Measurements from ENCODE around the gene PPP3CA. TPM values are rescaled to one million over a fixed set of nuclear protein-coding genes. Genes with fewer than 3 reads are reported as not detected.

Gene PPP3CA
- total RNA-seq, 2 donors from 2014 or later = 36.6 to 39.2 TPM

DNA sequence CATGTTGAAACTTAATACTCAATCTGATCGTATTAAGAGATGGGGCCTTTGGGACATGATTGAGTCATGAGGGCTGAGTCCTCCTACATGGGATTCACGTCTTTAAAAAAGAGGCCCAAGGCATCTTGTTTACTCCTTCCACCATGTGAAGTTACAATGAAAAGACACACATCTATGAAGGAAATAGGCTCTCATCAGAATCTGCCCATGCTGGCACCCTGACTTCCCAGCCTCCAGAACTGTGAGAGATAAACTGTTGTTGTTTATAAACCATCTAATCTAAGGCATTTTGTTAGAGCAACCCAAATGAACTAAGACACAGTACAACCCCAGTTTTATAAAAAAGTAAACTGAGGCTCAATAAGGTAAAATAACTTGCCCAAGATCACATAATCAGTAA, 32.3 kb downstream of the PPP3CA start:
- peaks cover 10% of the 10 kb centered on the region for H3K9me3 Mint-ChIP-seq
- no peak for DNase-seq
- Histone ChIP-seq H3K4me3 (ENCODE audit: low read length) (no peak overlapping the region), H3K9ac (ENCODE audit: extremely low read depth, low read length, poor library complexity, severe bottlenecking) (no peak overlapping the region), H3K4me1 (ENCODE audit: control insufficient read depth, insufficient read depth, low read length) (no peaks in the 10 kb centered on the region), H3K27ac (ENCODE audit: low read depth, low read length) (no peak overlapping the region), H3K9me3 (ENCODE audit: control insufficient read depth, low read length) (peaks cover 9% of the 10 kb centered on the region), H3K36me3 (ENCODE audit: control insufficient read depth, insufficient read depth, low read length) (no peaks in the 10 kb centered on the region), H3K27me3 (ENCODE audit: control insufficient read depth, insufficient read depth, low read length, poor library complexity, severe bottlenecking) (no peaks in the 10 kb centered on the region)
- H3K4me3 Mint-ChIP-seq = no peak overlapping the region
- peaks cover 1% of the 10 kb centered on the region for H3K4me1 Mint-ChIP-seq
- H3K27me3 Mint-ChIP-seq (ENCODE audit: insufficient read depth) = no peaks in the 10 kb centered on the region
- H3K27ac Mint-ChIP-seq = no peak overlapping the region
- peaks cover 10% of the 10 kb centered on the region for H3K36me3 Mint-ChIP-seq (ENCODE audit: low read depth)
- TF ChIP-seq, protein P1, sequence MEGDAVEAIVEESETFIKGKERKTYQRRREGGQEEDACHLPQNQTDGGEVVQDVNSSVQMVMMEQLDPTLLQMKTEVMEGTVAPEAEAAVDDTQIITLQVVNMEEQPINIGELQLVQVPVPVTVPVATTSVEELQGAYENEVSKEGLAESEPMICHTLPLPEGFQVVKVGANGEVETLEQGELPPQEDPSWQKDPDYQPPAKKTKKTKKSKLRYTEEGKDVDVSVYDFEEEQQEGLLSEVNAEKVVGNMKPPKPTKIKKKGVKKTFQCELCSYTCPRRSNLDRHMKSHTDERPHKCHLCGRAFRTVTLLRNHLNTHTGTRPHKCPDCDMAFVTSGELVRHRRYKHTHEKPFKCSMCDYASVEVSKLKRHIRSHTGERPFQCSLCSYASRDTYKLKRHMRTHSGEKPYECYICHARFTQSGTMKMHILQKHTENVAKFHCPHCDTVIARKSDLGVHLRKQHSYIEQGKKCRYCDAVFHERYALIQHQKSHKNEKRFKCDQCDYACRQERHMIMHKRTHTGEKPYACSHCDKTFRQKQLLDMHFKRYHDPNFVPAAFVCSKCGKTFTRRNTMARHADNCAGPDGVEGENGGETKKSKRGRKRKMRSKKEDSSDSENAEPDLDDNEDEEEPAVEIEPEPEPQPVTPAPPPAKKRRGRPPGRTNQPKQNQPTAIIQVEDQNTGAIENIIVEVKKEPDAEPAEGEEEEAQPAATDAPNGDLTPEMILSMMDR (conservative IDR thresholded peaks at IDR 0.05) = no peak
- WGBS, 2 experiments (ENCODE audit: insufficient coverage in 1 of 2, insufficient read length in 1 of 2) = 83 to 100% methylated on average over 1 to 2 of the region's 2 CpGs

DNA sequence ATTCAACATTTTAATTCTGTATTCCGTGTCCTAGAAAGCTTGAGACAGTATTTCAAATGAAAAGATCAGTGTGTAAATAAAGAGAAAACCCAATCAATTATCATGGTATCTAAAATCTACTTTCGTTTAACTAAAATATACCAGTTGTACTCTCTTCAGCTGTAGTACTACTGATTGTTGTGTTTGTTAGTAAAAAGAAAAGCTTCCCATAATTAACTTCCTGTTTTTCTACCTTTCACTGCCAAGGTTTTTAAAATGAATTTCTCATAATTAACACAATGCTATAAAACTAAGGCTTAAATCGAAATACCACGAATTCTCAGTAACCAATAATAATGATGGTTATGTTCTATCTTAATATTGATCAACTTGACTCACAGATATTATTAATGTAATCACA, 37.4 kb downstream of the PPP3CA start:
- Histone ChIP-seq H3K9me3 (ENCODE audit: control insufficient read depth, low read length) (no peaks in the 10 kb centered on the region), H3K9ac (ENCODE audit: extremely low read depth, low read length, poor library complexity, severe bottlenecking) (no peak overlapping the region), H3K4me3 (ENCODE audit: low read length) (no peak overlapping the region), H3K27ac (ENCODE audit: low read depth, low read length) (no peak overlapping the region), H3K36me3 (ENCODE audit: control insufficient read depth, insufficient read depth, low read length) (no peaks in the 10 kb centered on the region), H3K27me3 (ENCODE audit: control insufficient read depth, insufficient read depth, low read length, poor library complexity, severe bottlenecking) (no peaks in the 10 kb centered on the region), H3K4me1 (ENCODE audit: control insufficient read depth, insufficient read depth, low read length) (peaks cover 6% of the 10 kb centered on the region)
- H3K4me1 Mint-ChIP-seq = peaks cover 22% of the 10 kb centered on the region
- no peak overlapping the region for H3K27ac Mint-ChIP-seq
- WGBS, 2 experiments (ENCODE audit: insufficient coverage in 1 of 2, insufficient read length in 1 of 2) = 89% methylated on average over 1 of the region's 4 CpGs; no CpG with 5 or more reads in 1 of the 2 experiments
- no peaks in the 10 kb centered on the region for H3K36me3 Mint-ChIP-seq (ENCODE audit: low read depth)
- no peaks in the 10 kb centered on the region for H3K27me3 Mint-ChIP-seq (ENCODE audit: insufficient read depth)
- no peaks in the 10 kb centered on the region for H3K9me3 Mint-ChIP-seq
- H3K4me3 Mint-ChIP-seq = no peak overlapping the region
- DNase-seq = no peak
- TF ChIP-seq, protein P1 (conservative IDR thresholded peaks at IDR 0.05) = no peak

DNA sequence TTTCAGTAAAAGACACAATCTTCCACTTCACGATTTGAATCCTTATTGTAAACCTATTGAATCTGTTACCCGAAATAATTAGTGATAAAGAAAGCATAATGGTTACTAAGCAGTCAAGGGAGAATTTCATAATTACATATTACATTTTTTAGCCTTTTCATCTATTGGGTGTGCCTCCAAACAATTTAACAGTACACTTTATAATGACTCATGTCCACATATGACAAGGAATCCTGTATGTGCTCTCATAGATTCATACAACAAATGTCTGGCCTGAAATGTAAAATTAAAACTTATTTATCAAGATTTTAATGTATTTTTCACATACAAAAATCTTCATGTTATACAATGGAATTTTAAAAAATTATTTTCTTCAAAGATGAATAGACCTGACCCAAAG, 39.4 kb downstream of the PPP3CA start:
- H3K27ac Mint-ChIP-seq = no peak overlapping the region

More for the DNA sequence above, 39.4 kb downstream of the PPP3CA start:
- H3K4me3 Mint-ChIP-seq = no peak overlapping the region
- peaks cover 8% of the 10 kb centered on the region for H3K4me1 ChIP-seq (ENCODE audit: control insufficient read depth, insufficient read depth, low read length)
- TF ChIP-seq, protein P1 (conservative IDR thresholded peaks at IDR 0.05) = no peak
- H3K4me1 Mint-ChIP-seq = peaks cover 25% of the 10 kb centered on the region
- no peaks in the 10 kb centered on the region for H3K9me3 ChIP-seq (ENCODE audit: control insufficient read depth, low read length)
- H3K36me3 ChIP-seq (ENCODE audit: control insufficient read depth, insufficient read depth, low read length) = no peaks in the 10 kb centered on the region
- H3K9me3 Mint-ChIP-seq = no peaks in the 10 kb centered on the region
- H3K27me3 Mint-ChIP-seq (ENCODE audit: insufficient read depth) = no peaks in the 10 kb centered on the region
- H3K9ac ChIP-seq (ENCODE audit: extremely low read depth, low read length, poor library complexity, severe bottlenecking) = no peak overlapping the region
- H3K27ac ChIP-seq (ENCODE audit: low read depth, low read length) = no peak overlapping the region
- DNase-seq = no peak
- H3K27me3 ChIP-seq (ENCODE audit: control insufficient read depth, insufficient read depth, low read length, poor library complexity, severe bottlenecking) = no peaks in the 10 kb centered on the region
- no peak overlapping the region for H3K4me3 ChIP-seq (ENCODE audit: low read length)
- 100% methylated on average over 2 of the region's 2 CpGs; no CpG with 5 or more reads in 1 of the 2 experiments for WGBS, 2 experiments (ENCODE audit: insufficient coverage in 1 of 2, insufficient read length in 1 of 2)
- H3K36me3 Mint-ChIP-seq (ENCODE audit: low read depth) = no peaks in the 10 kb centered on the region
